HG02852 (cell line): ENCODE results near the gene NDUFA8.
"Not testable (repeated sequence)": the region's sequence is repeated elsewhere in the genome, so short reads cannot be mapped to it uniquely, and the experiment has no call there.

Source experiments
- ATAC-seq: cut with Tn5 transposase; IDR thresholded peaks from one replicate; pipeline ENCODE4 v1.9.1; 2021; ENCODE audit warnings: mild to moderate bottlenecking, moderate library complexity; ENCODE audit not compliant: unreplicated experiment

Gene NDUFA8

DNA sequence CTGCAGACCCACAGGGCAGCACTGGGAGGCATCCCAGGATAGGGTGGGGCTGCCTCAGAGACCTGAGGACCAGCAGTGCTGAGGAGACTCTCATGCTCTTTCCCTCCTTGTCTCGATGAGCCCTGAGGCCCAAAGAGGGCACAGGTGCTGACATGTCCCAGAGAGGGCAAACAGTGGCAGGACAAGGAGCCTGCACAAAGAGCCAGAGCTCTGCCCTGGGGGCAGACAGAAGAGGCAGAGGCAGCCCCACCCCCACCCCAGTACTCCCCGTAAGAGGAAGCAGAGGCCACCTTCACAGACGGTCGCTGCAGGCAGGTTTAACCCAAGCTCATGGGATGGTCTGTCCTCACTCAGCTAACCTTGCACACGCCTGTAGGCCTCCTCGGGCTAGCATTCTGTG is 37.1 kb downstream of the NDUFA8 start:
- no peak for ATAC-seq

DNA sequence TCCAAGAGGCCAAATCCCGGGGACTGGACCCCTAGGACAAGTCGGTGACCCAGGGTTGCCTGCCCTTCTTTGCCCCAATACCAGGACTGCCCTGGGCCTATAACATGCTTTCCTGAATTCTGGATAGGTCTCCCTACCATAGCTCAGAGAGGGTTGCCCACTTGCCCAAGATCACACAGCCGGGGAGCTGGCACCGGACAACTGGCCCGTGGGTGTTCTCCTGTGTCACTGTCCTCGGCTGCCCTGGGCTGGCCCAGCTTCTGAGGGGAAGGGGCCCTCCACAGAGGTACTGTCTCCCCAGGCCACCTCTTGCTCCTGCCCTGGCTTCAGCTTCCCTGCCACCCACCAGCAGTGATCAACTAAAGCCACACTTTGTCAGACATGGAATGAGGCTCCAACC is 37.6 kb downstream of the NDUFA8 start:
- no peak for ATAC-seq

DNA sequence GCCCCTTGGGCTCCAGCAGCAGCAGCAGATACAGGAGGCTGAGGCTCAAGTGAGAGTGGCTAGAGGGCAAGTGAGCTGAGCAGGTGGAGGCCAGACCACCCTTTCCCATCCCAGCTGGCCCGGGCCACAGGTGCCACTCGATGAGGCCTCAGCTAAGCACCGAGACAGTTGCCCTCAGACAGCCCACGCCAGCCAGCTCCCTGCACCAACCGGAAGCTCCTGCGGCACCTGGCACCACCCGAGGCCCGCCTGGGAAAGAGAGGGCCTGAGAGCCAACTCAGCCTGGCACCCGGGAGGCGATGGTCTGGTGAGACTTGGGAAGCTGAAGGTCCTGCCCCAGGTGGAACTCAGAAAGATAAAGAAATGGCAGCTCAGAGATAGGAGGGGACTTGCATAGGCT is 38.2 kb downstream of the NDUFA8 start:
- no peak for ATAC-seq

DNA sequence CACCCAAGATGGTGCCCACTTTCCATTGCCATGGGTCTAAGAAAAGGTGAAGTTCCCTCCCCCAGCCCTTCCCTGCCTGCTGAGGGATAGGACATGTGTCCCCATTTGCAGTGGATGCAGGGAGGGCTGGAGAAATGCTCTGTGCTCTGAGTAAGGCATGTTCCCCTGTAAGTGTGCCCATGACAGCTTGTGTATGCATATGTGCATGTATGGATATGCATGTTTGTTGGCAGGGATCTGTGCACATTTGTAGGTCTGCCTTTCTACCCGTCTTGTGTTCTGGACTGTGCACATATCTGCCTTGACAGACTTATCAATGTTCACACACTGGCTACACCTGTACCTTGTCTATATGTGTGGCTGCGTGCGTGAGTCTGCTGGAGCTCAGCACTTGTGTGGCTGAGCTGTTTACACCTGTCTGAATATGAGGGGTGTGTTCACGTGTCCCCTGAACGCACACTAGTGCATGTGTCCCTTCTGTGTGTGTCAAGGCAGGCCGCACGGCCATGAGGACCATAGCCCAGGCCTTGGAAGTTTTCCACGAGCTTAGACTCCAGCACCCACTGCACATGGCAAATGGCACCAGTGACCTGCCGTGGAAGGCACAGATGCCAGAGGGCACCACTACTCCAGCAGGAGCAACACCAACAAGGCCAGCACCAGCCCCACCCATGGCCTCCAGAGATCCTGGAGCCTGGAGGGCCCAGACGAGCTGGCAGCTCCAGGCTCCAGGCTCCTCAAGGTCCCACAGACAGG is 39.1 kb downstream of the NDUFA8 start:
- ATAC-seq = no peak

DNA sequence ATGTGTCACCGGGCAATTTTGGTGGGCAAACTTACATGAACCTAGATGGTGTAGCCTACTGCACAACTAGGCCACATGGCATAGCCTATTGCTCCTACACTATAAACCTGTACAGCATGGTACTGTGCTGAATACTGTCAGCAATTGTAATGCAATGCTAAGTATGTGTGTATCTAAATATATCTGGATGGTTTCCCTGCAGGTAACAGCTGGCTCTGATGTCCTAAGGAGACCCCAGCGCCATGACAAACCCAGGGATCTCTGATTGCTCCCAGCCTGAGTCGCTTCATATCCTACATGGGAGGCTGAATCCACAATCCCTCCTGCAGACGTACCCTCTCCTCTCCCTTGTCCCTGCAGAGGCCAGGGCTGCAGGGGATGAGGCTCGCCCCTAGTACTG is 39.9 kb downstream of the NDUFA8 start:
- no peak for ATAC-seq

DNA sequence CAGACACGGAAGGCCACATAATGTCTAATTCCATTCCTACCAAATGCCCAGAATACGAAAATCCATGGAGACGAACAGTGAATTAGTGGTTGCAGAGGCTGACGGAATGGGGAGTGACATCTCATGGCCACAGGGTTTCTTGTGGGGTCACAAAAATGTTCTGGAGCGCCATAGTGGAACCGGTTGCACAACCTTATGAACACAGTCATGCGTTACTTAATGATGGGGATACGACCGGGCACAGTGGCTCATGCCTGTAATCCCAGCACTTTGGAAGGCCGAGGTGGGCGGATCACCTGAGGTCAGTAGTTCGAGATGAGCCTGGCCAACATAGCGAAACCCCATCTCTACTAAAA is 40.4 kb downstream of the NDUFA8 start:
- no peak for ATAC-seq

DNA sequence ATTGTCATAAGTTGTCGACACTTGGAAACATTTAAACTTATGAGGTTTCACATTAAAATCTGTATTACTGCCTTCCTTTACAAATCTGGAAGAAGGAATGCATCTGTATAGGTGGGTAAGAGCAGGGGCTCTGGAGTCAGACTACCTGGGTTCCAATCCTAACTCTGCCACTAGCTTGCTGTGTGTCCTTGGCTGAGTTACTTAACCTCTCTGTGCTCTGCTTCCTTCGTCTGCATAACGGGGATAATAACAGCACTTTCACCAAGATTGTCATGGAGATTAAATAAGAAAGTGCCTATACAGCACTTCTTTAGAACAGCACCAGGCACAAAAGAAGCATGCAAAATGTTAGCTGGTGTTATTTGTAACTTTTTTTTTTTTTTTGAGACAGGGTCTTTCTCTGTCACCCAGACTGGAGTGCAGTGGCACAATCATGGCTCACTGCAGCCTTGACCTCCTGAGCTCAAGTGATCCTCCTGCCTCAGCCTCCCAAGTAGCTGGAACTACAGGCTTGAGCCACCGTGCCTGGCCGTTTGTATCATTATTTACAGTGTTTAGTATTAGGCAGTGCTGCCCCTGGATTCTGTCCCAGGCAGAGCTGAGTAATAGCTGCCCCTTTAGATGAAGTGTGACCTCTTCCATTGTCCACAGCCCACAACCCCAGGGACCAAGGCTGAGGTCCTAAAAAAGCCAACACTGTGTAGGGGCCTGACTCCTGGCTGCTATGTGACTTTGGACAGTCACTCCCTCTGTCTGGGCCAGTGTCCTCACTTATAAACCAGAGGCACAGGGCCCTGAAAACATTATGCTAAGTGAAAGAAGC is 41.0 kb downstream of the NDUFA8 start:
- ATAC-seq = no peak

DNA sequence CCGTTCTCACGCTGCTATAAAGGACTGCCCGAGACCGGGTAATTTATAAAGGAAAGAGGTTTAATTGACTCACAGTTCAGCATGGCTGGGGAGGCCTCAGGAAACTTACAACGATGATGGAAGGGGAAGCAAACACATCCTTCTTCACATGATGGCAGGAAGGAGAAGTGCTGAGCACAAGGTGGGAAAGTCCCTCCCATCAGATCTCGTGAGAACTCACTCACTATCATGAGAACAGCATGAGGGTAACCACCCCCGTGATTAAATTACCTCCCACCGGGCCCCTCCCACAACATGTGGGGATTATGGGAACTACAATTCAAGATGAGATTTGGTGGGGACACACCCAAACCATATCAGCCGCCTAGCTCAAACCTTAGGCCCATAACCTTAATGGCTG is 42.3 kb downstream of the NDUFA8 start:
- not testable (repeated sequence) for ATAC-seq

DNA sequence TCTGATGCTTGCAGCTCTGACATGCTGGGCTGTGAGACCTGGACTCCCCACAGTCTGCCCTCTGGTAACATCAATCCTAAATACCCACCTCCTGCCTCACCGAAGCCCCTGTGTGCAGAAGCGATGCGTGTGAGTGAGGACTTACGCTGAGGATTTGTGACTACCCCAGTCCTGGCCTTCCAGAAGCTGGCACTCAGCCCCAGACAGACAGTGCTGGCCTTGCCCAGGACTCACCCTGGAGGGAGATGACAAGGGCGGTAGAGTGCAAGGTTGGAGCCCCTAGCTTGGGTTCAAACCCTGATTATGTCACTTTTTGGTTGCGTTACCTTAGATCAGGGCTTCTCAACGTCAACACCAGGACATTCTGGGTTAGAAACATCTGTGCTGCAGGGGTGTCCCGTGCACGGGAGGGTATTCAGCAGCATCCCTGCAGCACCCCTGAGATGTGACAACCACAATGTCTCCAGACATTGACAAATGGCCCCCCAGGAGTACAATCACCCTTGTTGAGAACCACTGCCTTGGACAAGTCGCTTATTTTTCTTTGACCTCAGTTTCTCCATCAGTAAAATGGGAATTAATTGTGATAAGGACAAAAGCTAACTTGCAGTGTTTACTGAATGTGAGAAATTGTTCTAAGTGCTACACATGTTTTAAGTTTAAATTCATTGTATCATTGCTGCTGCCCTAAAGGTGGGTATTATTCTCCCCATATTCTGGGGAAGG is 43.0 kb downstream of the NDUFA8 start:
- no peak for ATAC-seq

DNA sequence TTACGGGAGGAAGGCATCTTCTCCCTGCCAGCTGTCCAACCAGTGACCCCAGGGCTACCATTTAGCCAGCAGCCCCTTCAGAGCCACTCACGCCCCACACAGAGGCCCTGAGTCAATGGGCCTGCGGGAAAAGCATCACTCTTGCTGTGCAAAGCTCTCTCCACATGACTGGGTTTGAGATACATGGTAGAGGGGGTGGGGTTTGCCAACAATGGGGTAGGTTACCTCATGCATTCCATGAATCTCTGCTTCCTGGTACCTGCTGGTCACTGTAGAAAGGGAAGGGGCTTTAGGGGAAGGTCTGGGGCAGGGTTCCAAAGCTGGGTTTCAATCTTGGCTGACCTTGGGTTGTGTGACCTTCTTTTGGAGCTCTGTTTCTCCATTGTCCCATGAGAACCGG is 43.5 kb downstream of the NDUFA8 start:
- ATAC-seq = no peak

DNA sequence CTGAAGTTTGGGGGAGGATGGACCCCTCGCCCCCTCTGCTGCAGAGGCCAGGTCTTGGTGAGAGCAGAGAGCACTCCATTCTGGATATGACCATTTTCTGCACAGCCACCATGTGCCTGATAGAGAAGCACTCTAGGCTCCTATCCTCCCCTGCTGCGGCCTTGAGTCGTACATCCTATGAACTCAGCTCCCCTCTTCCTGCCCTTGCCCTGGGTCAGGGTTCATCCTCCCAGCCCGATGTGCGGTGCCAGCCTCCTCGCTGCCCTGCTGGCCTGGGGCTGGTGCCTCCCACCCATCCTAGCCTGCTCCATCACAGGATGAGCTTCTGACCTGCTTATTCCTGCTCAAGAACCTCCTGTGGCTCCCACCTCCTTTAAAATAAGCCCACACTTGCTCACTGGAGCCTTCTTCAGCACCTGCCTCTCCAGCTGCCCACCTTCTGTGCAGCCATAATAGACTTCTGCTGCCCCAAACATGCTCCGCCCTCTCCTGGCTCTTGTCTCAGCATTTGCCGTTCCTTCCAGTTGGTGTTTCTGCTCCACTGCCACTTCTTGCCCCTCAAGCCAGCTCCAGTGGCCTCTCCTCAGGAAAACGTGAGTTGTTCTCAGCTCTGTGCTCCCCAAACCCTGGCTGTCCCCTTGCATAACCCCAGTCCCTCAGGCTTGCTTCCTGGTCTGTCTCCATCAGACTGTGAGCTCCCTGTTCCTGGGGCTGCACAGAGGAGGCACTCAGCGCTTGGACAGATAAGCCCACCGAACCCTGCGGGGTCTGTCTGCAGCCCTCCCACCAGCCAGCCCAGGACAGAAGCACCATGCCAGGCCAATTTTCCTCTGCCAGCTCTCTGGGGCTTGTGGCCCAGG is 44.2 kb downstream of the NDUFA8 start:
- ATAC-seq = no peak

DNA sequence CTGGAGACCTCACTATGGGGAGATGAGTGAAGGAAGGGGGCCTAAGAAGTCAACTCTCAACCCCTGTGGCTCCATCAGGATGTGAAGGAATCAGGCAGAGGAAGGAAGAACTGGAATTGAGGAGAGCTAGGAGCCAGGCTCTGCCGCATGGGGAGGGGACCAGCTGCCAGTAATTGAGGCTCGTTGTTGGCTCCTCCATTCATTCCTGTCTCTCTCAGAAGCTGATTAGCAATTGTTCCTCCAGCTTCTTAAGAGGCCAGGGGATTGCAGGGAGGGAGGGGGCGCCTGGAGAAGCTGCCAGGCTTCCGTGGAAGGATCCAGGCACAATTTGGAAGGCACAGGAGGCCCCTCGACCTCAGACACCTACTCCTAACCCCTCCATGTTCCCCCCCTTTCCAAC is 46.0 kb downstream of the NDUFA8 start:
- ATAC-seq = no peak

DNA sequence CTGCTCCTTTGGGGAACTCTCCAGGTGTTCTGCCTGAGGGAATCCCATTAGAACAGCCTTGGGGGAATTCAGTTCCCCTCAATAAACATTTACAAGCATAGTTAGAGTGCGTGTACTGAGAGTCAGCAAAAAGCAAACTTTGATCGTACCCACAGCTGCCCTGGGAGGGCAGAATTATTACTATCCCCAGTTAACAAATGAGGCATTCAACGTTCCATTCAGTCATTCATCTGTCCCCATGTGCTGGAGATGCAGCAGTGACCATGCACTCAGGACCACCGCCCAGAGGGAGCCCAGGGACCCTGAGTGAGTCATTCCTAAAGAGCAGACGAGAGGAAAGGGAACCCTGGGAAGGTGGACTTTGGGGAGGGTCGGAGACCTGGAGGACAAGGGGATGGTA is 47.3 kb downstream of the NDUFA8 start:
- no peak for ATAC-seq

DNA sequence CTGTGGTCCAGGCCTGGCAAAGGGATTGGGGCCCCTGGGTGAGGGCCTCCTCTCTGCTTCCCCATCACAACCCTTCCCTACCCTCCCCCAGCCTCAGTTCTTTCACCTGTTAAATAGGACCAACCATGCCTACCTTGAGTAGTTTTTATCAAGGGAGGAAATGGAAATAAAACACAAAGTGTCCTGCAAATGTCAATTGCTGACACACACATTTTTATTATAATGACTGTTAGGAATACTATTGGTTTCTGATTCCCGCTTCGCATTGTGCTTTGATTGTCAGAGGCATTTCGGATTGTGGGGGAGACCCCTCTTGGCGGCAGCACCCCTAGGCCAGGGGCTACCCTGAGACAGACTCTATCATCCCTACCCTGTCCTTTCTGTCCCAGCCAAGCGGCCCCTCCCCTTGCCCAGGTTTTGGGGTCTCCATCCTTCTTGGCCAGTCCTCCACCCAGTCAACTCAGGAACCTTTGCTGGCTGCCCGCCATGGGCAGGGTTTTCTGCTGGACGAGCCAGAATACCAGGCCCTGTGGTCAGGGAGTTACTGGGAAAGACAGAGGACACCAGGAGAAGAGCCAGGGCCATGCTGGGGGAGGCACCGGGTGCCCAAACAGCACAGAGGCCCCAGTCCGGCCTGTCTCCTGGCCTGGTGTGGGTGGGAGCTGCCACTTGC is 48.0 kb downstream of the NDUFA8 start:
- ATAC-seq = no peak

DNA sequence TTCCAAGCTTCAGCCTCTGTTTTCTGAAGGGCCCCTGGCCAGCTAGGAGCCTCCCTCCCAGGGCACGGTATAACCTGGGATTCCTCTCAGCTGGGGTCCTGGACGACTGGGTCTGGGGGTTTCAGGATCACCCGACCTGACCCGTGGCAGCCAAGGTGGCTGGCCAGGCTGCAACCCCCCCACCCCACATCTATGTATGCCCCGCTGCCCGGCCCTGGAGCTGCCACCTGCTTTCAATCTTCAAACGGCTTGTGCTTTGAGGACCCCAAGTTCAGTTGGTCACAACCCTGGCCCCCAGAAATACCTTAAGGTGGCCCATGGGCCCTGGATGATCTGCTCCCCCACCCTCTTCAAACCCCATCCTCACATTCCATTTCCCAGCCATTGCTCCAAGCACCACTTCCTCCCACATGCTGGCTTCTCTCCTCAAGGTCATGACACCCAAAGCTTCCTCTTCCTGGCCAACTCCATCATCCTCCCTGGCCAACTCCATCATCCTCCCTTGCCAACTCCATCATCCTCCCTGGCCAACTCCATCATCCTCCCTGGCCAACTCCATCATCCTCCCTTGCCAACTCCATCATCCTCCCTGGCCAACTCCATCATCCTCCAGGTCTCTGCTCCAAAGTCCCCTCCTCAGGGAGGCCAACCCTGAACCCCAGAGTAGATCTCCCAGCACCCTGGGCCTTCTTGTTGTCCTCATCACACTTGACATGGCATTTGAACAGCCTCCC is 49.3 kb downstream of the NDUFA8 start:
- ATAC-seq = no peak

DNA sequence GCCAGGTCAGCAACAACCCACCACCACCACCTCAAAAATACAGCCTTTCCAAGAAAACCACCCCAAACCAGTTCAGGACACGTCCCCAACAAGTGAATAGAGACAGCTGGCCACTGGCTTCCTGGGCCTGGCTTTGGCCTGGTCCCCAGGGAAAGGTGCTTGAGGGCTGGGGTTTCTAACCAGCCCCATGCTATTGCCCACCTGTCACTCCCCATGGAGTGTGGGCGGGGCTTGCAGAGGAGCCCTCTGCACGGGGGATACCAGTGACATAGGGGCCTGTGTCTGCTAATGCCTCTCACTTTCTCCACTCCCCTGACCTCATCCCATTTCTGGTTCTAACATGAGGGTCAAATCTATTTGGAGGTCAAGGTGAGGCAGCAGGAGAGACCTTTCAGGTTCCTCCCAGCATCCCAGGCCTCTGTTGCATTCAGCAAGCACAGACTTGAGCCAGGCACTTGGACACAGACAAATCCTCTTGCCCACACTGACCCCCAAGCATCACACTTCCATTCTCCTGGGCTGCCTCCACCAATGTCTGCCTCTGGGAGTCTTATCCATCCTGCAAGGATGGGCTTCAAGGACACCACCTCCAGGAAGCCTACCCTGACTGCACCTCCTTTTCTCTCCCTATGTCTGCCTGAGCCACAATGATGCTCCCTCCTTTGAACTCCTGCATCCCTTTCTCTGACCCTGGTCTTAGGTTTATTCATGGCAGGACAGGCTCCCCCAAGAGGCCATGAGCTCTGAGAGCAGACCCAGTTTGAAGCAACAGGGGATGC is 50.4 kb downstream of the NDUFA8 start:
- ATAC-seq = no peak

DNA sequence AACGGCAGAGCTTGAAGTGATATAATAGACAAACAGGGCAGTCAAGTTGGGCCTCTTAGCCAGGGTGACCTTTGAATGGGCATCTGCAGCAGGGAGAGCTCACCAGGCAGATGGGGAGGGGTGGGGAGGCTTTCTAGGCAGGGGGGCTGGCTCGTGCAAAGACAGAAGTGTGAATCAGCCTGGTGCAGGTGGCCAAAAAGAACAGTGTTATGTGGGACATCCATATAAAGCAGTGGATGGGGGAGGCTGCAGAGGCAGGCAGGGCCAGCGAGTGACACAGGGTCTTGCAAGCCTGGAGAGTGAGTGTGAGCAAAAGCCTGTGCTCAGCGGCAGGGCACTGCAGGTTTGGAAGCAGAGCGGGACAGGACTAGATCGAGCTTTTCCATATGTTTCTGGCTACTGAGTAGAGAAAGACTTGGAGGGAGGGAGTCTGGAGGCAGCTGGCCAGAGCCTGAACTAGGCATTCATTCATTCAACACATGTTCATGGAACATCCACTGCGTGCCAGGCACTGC is 52.2 kb downstream of the NDUFA8 start:
- no peak for ATAC-seq

DNA sequence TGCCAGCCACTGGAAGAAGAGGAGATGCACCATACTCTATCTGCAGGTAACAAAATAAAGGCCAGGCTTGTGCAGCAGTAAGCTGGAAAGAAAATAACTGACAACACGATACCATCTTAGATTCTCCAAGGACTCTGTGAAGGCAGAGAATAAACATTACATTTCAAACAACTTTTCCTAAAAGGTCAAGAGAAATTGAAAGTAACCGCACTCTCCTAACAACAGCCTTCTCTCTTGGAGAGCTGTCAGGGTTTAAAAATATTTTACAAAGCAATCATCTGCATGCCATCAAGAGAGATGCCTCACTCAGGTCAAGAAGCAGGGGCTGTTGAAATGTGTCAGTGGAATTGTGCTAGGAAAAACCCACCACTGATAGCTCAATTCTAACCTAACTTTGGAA is 53.0 kb downstream of the NDUFA8 start:
- no peak for ATAC-seq

DNA sequence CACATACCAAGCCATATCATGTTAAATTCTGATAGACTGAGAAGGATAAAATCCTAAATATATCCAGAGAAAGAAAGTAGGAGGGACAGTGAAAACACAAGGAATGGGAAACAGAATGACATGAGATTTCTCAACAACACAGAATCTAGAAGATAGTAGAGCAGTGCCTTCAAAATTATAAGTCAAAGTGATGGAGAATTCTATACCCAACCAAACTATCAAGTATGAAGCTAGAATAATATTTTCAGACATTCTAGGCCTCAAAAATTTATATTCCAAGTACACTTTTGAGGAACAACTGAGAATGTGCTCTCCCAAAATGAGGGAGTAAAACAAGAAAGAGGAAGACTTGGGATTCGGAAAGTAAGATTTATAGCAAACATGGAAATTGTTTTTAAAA is 55.6 kb downstream of the NDUFA8 start:
- ATAC-seq = no peak
